ENCODE data around the gene FMN1.
A peak's percentile ranks its signal among the peaks of the same experiment; 100 is the strongest.

Gene FMN1

GRCh38 chr15:32842081-32842480 lies 352.4 kb downstream of the FMN1 start:
- DNase-seq (ENCODE audit: low read depth in 2 of 3, low spot score in 2 of 3): no peak

- no peak for DNase-seq (ENCODE audit: low read depth in 2 of 3, low spot score in 2 of 3)
These were observed 353.8 kb downstream of the FMN1 start for GRCh38 chr15:32840507-32841245.

GRCh38 chr15:32838820-32839219 lies 355.7 kb downstream of the FMN1 start:
- DNase-seq (ENCODE audit: low read depth in 2 of 3, low spot score in 2 of 3): no peak

GRCh38 chr15:32838338-32838737 lies 356.2 kb downstream of the FMN1 start:
- DNase-seq (ENCODE audit: low read depth in 2 of 3, low spot score in 2 of 3): no peak

- no peak for DNase-seq (ENCODE audit: low read depth in 2 of 3, low spot score in 2 of 3)
These were observed 356.6 kb downstream of the FMN1 start for GRCh38 chr15:32837935-32838334.

GRCh38 chr15:32834156-32834555 lies 360.4 kb downstream of the FMN1 start:
- no peak for DNase-seq (ENCODE audit: low read depth in 2 of 3, low spot score in 2 of 3)

GRCh38 chr15:32833379-32833821 lies 361.1 kb downstream of the FMN1 start:
- no peak for DNase-seq (ENCODE audit: low read depth in 2 of 3, low spot score in 2 of 3)

GRCh38 chr15:32831485-32831884 lies 363.0 kb downstream of the FMN1 start:
- no peak for DNase-seq (ENCODE audit: low read depth in 2 of 3, low spot score in 2 of 3)

- no peak for DNase-seq (ENCODE audit: low read depth in 2 of 3, low spot score in 2 of 3)
These were observed 364.3 kb downstream of the FMN1 start for GRCh38 chr15:32830241-32830640.

GRCh38 chr15:32829436-32829835 lies 365.1 kb downstream of the FMN1 start:
- DNase-seq (ENCODE audit: low read depth in 2 of 3, low spot score in 2 of 3): no peak

- DNase-seq (ENCODE audit: low read depth in 2 of 3, low spot score in 2 of 3): no peak
These were observed 365.9 kb downstream of the FMN1 start for GRCh38 chr15:32828507-32829186.

- DNase-seq (ENCODE audit: low read depth in 2 of 3, low spot score in 2 of 3): no peak
These were observed 367.8 kb downstream of the FMN1 start for GRCh38 chr15:32826685-32827084.

GRCh38 chr15:32825219-32825618 lies 369.3 kb downstream of the FMN1 start:
- no peak for DNase-seq (ENCODE audit: low read depth in 2 of 3, low spot score in 2 of 3)

- DNase-seq (ENCODE audit: low read depth in 2 of 3, low spot score in 2 of 3): no peak
These were observed 369.7 kb downstream of the FMN1 start for GRCh38 chr15:32824777-32825176.

GRCh38 chr15:32823750-32824149 lies 370.8 kb downstream of the FMN1 start:
- no peak for DNase-seq (ENCODE audit: low read depth in 2 of 3, low spot score in 2 of 3)

GRCh38 chr15:32822739-32823138 lies 371.8 kb downstream of the FMN1 start:
- DNase-seq (ENCODE audit: low read depth in 2 of 3, low spot score in 2 of 3): no peak

GRCh38 chr15:32819448-32819847 lies 375.1 kb downstream of the FMN1 start:
- DNase-seq (ENCODE audit: low read depth in 2 of 3, low spot score in 2 of 3): no peak

- no peak for DNase-seq (ENCODE audit: low read depth in 2 of 3, low spot score in 2 of 3)
These were observed 375.6 kb downstream of the FMN1 start for GRCh38 chr15:32818758-32819447.

- DNase-seq (ENCODE audit: low read depth in 2 of 3, low spot score in 2 of 3): no peak
These were observed 376.9 kb downstream of the FMN1 start for GRCh38 chr15:32817577-32817976.

- no peak for DNase-seq (ENCODE audit: low read depth in 2 of 3, low spot score in 2 of 3)
These were observed 387.2 kb downstream of the FMN1 start for GRCh38 chr15:32807331-32807730.

GRCh38 chr15:32803631-32804030 lies 390.9 kb downstream of the FMN1 start:
- DNase-seq (ENCODE audit: low read depth in 2 of 3, low spot score in 2 of 3): no peak

GRCh38 chr15:32802286-32802936 lies 392.1 kb downstream of the FMN1 start:
- peak in 1 of 3 experiments; percentile 0 for DNase-seq (ENCODE audit: low read depth in 2 of 3, low spot score in 2 of 3)

Measured in activated CD8-positive, alpha-beta memory T cell treated with anti-CD3 and anti-CD28 coated beads for 48 hours (primary cell).